ENCODE measurements around the gene FGGY.
"Not testable (repeated sequence)": the region's sequence is repeated elsewhere in the genome, so short reads cannot be mapped to it uniquely, and the experiment has no call there.

Gene FGGY

GRCh38 chr1:59455206-59455605 is 158.3 kb downstream of the FGGY start:
- DNase-seq, result no peak

DNA sequence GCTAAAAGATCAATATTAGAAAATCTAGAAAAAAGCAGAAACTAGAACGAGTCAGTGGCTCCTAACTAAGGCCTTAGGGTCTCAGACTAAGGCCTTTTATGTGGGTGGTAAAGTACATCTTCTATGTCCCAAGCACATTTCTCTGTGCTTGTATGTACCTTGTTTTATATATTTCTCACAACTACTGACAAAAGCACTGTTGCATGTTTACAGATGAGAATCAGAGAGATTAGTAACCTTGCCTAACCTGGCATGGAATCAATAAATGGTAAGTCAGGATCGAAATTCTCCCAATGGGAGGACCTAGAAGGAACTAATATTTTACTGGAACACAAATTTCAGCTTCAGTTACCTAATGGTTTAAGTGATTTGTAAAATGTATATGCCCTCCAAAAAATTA is 160.9 kb downstream of the FGGY start:
- DNase-seq, result no peak

DNA sequence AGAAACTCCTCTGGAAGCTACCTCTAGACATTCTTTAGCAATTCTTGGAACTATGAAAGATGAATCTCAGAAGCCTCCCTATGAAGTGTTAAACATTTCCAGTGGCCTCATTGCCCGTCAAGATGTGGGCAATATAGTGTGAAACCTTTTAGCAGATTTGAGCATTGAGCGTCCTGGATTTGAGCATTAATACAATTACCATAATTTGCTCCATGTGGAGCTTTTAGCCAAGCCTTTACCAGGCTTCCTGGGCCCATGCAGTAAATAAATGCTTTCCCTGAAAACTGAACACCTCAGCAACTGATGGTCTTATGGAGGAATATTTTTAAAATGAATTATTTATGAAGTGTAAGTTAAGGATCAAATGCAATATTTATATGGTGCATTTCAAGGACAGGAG is 162.0 kb downstream of the FGGY start:
- DNase-seq, result no peak

DNA sequence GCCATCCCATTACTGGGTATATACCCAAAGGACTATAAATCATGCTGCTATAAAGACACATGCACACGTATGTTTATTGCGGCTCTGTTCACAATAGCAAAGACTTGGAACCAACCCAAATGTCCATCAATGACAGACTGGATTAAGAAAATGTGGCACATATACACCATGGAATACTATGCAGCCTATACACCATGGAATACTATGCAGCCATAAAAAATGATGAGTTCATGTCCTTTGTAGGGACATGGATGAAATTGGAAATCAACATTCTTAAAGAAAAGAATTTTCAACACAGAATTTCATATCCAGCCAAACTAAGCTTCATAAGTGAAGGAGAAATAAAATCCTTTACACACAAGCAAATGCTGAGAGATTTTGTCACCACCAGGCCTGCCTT is 166.0 kb downstream of the FGGY start:
- not testable (repeated sequence) for DNase-seq

DNA sequence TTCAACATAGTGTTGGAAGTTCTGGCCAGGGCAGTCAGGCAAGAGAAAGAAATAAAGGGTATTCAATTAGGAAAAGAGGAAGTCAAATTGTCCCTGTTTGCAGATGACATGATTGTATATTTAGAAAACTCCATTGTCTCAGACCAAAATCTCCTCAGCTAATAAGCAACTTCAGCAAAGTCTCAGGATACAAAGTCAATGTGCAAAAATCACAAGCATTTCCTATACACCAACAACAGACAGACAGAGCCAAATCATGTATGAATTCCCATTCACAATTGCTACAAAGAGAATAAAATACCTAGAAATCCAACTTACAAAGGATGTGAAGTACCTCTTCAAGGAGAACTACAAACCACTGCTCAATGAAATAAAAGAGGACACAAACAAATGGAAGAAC is 168.6 kb downstream of the FGGY start:
- DNase-seq, result not testable (repeated sequence)

- DNase-seq, result no peak
Measured at GRCh38 chr1:59468828-59469428, 172.0 kb downstream of the FGGY start.

- not testable (repeated sequence) for DNase-seq
Measured at GRCh38 chr1:59471991-59472570, 175.2 kb downstream of the FGGY start.

DNA sequence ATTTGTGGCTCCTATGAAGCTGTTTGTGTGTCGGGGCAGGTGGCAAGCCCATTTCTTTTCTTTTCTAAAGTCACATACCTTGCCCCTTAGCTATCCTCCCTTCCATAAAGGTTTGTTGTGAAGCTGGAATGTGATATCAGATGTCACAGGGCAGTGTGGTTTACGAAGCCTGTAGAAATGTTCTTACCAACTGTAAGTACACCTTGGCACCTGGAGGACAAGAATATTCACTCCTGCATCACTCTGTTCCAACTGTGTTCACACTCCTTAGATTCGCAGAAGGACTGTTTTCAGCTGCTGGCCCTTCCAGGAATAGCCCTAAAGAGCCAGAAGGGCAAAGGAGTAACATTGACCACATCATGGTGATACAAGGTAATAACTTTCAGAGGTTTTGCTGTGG is 176.9 kb downstream of the FGGY start:
- no peak for DNase-seq

GRCh38 chr1:59474496-59474895 is 177.6 kb downstream of the FGGY start:
- DNase-seq, result no peak

GRCh38 chr1:59475737-59476136 is 178.8 kb downstream of the FGGY start:
- DNase-seq, result no peak

DNA sequence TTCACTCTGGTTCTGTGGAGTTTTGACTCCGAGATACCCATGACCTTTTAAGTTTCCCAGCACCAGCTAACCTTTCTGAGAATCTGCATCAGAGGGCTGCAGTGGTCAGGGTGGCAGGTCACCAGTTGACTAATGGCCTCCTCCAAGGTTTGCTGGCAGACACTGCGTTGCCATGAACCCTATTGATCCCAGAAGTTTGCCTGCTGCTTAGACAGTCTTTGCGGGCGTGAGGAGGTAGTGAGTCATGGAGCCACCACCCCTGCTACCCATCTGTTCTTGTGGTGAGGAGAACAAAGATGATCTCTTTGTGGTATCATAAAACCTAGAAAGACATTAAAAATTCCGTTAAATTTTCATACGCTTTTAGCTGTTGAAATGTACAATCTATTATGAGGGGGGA is 180.4 kb downstream of the FGGY start:
- no peak for DNase-seq

DNA sequence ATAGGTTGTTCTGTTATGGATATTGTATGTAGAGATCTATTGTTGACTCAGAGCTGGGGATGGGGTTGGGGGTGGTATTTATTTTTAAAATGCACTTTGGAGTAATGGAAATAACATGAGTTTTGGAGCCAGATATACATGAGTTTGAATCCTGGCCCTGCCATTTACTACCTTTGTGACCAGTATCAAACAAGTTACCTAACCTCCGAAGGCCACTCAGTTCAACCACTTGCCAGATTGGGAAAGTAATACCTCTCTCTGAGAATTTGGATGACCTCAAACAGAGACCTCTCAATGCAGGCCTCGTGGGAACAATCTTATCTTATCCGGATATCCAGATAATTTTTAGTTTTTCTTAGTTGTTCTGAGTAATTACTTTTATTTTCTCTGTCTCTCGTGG is 181.0 kb downstream of the FGGY start:
- DNase-seq, result no peak

DNA sequence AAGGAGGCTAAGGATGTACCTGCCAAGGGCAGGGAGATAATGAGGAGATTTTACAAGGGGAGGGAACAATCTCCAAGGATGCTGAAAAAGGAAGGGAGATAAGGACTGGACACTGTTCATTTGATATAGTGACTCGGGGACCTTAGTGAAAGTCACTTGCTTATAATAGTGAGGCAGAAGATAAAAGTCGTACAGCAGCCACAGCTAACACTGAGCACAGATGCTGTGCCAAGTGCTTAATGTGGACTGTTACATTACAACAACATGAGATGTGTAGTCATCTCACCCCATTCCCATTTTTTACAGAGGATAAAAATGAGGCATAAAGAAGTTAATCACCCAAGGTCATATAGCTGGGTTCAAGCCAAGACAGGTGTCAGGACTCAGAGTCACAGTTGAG is 181.9 kb downstream of the FGGY start:
- DNase-seq, result no peak

DNA sequence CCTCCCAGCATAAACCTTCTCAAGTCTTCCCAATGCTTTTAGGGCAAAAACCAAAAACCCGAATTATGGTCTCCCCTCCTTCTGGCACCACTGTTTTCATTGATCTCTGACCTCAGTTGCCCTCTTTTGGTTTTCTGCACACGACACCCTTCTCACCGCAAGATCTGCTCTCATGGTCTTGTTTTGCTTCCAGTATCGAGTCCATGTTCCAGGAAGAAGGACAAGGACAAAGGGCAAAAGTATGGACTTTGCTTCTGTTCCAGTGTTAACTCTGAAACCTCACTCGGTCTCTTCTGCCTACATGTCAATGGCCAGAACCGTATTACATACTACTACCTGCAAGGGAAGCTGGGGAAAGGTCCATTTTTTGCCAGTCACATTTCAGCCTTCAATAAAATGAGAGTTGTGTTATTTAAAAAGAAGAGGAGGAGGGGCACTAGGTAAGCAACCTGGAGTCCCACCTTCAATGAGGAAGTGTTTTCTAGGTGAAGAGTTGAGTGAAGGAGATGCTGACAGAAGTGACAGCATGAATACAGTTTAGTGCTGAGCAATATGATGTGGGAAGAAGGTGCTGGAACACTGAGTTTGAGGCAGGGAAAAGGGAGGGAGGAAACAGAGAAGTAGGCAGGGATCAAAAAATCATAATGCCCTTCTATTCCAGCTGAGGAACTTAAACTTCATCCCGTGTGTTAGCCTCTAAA is 183.4 kb downstream of the FGGY start:
- DNase-seq, result no peak

DNA sequence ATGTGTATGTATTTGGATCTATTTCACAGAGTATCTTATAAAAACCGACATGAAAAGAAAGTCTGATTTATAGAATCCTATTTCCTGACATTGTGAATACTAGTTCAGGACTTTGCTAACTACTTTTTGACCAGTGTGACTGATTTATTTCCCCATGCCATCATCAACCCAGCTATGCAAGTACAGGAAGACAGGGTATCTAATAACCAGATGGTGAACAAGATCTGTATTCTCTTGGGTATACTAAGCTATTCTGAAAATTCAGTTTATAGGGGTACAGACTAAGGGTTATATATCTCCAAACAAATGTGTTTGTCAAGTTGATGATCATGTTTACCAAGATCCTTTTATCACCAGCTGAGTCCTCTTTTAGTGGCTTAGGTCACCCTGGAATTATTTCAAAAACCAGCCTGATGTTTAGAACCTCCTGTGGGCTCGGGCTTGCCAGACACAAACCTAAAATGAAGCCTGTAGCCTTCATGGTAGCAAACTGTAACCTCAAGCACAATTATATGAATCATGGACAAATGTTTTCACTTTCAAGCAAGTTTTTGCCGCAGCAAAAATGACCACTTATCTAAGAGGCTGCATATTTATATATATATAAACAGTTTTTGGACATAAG is 185.1 kb downstream of the FGGY start:
- no peak for DNase-seq

- DNase-seq, result no peak
Measured at GRCh38 chr1:59482986-59483385, 186.1 kb downstream of the FGGY start.

DNA sequence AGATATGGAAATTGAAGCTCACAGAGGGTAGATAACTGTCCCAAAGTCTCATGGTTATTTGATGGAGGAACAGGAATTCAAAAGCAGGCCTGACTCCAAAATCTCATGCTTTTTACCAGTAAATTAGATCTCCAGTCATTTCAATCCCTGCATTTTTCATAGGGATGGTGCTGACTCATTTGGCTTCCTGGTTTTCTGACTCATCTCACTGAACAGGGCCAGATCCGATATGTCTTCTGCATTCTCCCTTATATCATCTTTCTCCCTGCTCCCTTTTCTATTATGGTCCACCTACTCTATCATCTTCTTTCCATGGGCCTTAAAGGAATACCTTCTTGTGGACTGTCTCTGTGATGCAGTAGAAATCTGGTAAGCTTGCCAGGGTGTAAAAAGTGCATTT is 187.2 kb downstream of the FGGY start:
- DNase-seq, result no peak

GRCh38 chr1:59485171-59485570 is 188.3 kb downstream of the FGGY start:
- DNase-seq, result no peak

DNA sequence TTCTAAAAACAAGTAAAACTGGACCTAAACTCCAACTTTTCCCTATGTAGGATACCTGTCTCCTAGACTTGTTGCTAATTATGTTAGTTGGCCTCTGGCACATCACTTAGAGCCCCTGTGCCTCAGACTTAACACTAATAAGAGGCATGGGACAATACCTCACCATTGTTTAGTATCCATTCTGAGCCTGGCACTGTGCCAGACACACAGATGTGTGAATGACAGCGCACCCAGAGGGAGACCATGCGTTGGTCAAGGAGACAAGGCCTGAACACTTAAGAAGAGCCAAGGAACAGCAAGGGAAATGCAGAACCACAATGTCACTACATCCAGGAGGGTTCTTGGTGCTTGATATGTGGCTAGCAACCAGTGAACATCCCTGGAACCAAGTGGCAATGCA is 189.1 kb downstream of the FGGY start:
- no peak for DNase-seq

DNA sequence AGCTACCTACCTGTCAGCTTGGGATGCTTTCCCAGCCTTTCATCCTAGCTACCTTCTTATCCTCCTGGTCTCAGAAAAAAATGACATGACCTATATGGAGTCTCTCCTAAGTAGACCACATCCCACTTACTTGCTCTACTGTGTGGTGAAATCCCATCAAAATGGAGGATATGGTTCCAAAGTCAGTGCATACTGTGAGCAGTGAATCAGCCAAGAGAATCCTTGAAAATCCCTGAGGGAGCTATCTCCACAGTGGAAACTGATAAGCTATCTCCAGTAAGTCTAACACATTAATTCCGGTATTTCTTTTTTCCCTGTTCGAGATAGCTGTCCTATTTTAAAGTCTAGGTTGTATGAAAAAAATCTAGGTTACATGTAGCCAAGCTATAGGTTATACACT is 189.7 kb downstream of the FGGY start:
- DNase-seq, result no peak

DNA sequence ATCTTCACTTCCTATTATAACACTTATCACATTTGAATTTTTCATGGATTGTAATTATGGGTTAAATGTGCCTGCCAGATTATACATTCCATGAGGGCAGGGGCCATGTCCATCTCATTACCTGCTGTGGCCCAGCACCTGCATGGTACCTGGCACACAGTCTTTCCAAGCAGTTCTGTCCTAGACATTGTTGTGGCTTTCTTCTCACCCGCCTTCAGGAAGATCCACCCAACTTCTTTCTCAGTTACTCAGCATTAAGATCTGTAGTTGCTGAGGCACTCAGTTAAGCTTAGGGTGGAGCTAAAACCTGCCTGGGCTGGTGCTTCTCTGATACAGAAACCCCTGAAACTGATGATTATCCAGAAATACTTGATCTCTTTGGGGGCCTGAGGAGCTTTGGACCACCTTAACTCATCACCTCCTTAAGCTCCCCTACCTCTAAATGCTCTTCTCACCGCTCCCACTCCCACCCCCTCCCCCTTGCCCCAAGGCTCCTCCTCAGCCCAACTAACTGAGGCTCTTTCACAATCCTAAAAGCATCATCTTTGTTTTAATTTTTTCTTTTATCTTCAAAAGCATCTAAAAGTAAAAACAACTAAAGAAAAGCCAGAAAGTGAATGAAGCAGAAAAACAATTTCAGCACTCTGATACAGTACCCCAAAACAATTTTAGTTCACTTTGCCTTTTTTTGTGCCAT is 190.6 kb downstream of the FGGY start:
- no peak for DNase-seq

DNA sequence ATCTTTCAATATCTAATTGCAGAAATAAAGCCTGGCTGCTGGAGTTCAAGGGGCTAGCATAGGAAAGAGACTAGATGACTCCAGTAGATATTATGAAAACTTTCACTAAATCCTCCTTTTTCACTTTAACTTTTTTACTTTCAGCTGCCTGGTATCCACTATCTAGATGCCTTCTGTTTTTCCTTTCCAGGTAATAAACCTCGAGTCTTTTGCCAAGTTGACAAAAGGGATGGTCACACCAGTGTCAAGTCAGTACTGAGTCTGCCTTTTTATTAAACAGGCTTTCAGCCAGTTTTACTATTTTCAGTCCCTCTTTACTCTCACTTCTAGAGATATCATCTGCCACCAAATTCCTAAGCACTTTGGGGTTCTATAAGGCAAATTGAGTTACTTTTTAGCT is 195.6 kb downstream of the FGGY start:
- DNase-seq, result no peak

GRCh38 chr1:59494145-59494833 is 197.4 kb downstream of the FGGY start:
- DNase-seq, result no peak
